Measurements from ENCODE around the gene ZNF76. TPM values are rescaled to one million over a fixed set of nuclear protein-coding genes. Genes with fewer than 3 reads are reported as not detected.

ZNF76 gene
- total and polyA plus RNA-seq, 2 of the 8 experiments (the other 6 are each of a cell fraction or from before 2014, with no cell fraction given) = 17.9 to 23.9 TPM

DNA sequence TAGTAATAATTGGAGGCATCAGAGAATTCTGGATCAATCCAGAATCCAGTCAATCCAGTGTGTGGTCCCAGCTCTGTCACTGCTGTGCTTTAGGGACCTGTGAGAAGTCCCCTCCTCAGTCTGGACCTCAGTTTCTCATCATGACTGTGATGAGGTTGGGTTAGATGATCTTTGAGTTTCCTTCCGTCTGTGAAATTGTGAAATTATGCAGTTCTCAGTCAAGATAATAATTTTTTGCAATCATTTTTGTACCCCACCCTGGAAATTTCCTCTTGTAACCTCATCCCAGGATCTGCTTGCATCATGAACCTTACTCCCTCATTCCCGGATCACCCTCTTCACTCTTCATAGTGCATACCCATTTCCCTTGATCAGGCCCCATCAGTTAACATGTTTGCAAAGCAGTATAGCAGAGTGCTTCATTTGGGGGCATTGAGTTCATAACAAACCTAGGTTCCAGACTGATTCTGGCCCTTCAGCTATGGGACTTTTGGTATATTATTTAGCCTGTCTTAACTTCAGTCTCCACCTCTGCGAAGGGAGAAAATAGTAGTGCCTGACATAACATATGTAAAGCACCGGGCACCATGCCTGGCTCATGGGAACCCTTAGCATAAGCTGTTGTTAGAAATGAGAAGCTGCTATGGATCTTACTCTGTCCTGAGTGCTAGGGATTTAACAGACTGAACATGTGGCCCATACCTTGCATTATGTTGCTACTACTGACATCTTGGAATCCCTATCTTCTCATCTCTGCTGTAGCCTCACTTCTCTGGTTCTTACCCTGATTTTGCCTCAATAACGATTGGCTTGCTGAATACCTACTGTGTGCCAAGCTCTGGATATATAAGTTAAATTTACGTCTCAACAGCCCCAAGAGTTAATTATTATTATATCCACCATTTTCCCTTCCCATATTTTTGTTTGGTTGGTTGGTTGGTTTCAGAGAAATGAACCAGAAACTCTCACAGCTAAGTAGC lies 1.3 kb downstream of the ZNF76 start (continued):
- TF ChIP-seq, protein P1, sequence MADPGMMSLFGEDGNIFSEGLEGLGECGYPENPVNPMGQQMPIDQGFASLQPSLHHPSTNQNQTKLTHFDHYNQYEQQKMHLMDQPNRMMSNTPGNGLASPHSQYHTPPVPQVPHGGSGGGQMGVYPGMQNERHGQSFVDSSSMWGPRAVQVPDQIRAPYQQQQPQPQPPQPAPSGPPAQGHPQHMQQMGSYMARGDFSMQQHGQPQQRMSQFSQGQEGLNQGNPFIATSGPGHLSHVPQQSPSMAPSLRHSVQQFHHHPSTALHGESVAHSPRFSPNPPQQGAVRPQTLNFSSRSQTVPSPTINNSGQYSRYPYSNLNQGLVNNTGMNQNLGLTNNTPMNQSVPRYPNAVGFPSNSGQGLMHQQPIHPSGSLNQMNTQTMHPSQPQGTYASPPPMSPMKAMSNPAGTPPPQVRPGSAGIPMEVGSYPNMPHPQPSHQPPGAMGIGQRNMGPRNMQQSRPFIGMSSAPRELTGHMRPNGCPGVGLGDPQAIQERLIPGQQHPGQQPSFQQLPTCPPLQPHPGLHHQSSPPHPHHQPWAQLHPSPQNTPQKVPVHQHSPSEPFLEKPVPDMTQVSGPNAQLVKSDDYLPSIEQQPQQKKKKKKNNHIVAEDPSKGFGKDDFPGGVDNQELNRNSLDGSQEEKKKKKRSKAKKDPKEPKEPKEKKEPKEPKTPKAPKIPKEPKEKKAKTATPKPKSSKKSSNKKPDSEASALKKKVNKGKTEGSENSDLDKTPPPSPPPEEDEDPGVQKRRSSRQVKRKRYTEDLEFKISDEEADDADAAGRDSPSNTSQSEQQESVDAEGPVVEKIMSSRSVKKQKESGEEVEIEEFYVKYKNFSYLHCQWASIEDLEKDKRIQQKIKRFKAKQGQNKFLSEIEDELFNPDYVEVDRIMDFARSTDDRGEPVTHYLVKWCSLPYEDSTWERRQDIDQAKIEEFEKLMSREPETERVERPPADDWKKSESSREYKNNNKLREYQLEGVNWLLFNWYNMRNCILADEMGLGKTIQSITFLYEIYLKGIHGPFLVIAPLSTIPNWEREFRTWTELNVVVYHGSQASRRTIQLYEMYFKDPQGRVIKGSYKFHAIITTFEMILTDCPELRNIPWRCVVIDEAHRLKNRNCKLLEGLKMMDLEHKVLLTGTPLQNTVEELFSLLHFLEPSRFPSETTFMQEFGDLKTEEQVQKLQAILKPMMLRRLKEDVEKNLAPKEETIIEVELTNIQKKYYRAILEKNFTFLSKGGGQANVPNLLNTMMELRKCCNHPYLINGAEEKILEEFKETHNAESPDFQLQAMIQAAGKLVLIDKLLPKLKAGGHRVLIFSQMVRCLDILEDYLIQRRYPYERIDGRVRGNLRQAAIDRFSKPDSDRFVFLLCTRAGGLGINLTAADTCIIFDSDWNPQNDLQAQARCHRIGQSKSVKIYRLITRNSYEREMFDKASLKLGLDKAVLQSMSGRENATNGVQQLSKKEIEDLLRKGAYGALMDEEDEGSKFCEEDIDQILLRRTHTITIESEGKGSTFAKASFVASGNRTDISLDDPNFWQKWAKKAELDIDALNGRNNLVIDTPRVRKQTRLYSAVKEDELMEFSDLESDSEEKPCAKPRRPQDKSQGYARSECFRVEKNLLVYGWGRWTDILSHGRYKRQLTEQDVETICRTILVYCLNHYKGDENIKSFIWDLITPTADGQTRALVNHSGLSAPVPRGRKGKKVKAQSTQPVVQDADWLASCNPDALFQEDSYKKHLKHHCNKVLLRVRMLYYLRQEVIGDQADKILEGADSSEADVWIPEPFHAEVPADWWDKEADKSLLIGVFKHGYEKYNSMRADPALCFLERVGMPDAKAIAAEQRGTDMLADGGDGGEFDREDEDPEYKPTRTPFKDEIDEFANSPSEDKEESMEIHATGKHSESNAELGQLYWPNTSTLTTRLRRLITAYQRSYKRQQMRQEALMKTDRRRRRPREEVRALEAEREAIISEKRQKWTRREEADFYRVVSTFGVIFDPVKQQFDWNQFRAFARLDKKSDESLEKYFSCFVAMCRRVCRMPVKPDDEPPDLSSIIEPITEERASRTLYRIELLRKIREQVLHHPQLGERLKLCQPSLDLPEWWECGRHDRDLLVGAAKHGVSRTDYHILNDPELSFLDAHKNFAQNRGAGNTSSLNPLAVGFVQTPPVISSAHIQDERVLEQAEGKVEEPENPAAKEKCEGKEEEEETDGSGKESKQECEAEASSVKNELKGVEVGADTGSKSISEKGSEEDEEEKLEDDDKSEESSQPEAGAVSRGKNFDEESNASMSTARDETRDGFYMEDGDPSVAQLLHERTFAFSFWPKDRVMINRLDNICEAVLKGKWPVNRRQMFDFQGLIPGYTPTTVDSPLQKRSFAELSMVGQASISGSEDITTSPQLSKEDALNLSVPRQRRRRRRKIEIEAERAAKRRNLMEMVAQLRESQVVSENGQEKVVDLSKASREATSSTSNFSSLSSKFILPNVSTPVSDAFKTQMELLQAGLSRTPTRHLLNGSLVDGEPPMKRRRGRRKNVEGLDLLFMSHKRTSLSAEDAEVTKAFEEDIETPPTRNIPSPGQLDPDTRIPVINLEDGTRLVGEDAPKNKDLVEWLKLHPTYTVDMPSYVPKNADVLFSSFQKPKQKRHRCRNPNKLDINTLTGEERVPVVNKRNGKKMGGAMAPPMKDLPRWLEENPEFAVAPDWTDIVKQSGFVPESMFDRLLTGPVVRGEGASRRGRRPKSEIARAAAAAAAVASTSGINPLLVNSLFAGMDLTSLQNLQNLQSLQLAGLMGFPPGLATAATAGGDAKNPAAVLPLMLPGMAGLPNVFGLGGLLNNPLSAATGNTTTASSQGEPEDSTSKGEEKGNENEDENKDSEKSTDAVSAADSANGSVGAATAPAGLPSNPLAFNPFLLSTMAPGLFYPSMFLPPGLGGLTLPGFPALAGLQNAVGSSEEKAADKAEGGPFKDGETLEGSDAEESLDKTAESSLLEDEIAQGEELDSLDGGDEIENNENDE (IDR thresholded peaks at IDR 0.05; ENCODE audit: insufficient replicate concordance, low read length) = no peak
- TF ChIP-seq TAF7 (optimal IDR thresholded peaks at IDR 0.05; ENCODE audit: borderline replicate concordance, low read depth, low read length) (no peak), EZH2 (IDR thresholded peaks at IDR 0.05; ENCODE audit: low read depth, low read length, severe bottlenecking) (no peak), PHF8 (conservative IDR thresholded peaks at IDR 0.05; ENCODE audit: low read depth, low read length) (no peak), HDAC6 (IDR thresholded peaks at IDR 0.05; ENCODE audit: low read depth, low read length) (no peak)
- TF ChIP-seq, protein P2, sequence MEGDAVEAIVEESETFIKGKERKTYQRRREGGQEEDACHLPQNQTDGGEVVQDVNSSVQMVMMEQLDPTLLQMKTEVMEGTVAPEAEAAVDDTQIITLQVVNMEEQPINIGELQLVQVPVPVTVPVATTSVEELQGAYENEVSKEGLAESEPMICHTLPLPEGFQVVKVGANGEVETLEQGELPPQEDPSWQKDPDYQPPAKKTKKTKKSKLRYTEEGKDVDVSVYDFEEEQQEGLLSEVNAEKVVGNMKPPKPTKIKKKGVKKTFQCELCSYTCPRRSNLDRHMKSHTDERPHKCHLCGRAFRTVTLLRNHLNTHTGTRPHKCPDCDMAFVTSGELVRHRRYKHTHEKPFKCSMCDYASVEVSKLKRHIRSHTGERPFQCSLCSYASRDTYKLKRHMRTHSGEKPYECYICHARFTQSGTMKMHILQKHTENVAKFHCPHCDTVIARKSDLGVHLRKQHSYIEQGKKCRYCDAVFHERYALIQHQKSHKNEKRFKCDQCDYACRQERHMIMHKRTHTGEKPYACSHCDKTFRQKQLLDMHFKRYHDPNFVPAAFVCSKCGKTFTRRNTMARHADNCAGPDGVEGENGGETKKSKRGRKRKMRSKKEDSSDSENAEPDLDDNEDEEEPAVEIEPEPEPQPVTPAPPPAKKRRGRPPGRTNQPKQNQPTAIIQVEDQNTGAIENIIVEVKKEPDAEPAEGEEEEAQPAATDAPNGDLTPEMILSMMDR (IDR thresholded peaks at IDR 0.05; ENCODE audit: control extremely low read depth in 1 of 3, insufficient read depth in 1 of 3, low read depth in 1 of 3, low read length in 3 of 3) = no peak
